CD4-positive, alpha-beta T cell (primary cell): Measurements from ENCODE around the gene PRKN. TPM values are rescaled to one million over a fixed set of nuclear protein-coding genes. Genes with fewer than 3 reads are reported as not detected.

Experiments
- ATAC-seq: fragments of 200-7000 bp; cut with Tn5 transposase; one replicate; pipeline ENCODE4 v1.10.0; 2022; ENCODE audit warnings: mild to moderate bottlenecking; ENCODE audit not compliant: poor library complexity
- CTCF ChIA-PET: fragments of 350-600 bp; sonication (Branson Sonifier 250); formaldehyde crosslinking; loops from one replicate; lab custom pipeline; 2021; ENCODE audit warnings: antibody characterized with exemption, inconsistent platforms; lab: Charles Lee
- POLR2A ChIA-PET: fragments of 350-600 bp; sonication (Branson Sonifier 250); formaldehyde crosslinking; loops from one replicate; lab custom pipeline; 2021; ENCODE audit warnings: antibody characterized with exemption, inconsistent platforms; lab: Charles Lee
- DNase-seq, 14 experiments: peaks; one replicate each; pipeline ENCODE4 v3.0.0-alpha.2; 2013 to 2020; ENCODE audit warnings: mixed read lengths in 2 of 14
- H3K27ac ChIP-seq, 2 donors: one replicate each; pipeline versions ENCODE4 v1.5.1 to v1.7.0; 2013; ENCODE audit warnings: low read length in 2 of 2, low read depth in 1 of 2, mild to moderate bottlenecking in 1 of 2
- H3K27me3 ChIP-seq, 2 experiments: 1 replicate in 1 of 2; 2 replicates in 1 of 2; pipeline versions ENCODE4 v1.6.1 to v1.7.0; 2013; ENCODE audit warnings: low read length in 2 of 2, control low read depth in 1 of 2, mild to moderate bottlenecking in 1 of 2, moderate library complexity in 1 of 2; ENCODE audit not compliant: insufficient read depth in 2 of 2, control insufficient read depth in 1 of 2
- H3K36me3 ChIP-seq: one replicate; pipeline ENCODE4 v1.6.1; 2013; ENCODE audit warnings: low read length, control low read depth; ENCODE audit not compliant: insufficient read depth
- H3K4me1 ChIP-seq: one replicate; pipeline ENCODE4 v1.6.1; 2013; ENCODE audit warnings: low read length, control low read depth; ENCODE audit not compliant: insufficient read depth
- H3K4me3 ChIP-seq: one replicate; pipeline ENCODE4 v1.5.1; 2013; ENCODE audit warnings: mild to moderate bottlenecking, low read length, moderate library complexity
- H3K9me3 ChIP-seq, 2 experiments: 1 replicate in 1 of 2; 2 replicates in 1 of 2; pipeline versions ENCODE4 v1.6.1 to v1.7.0; 2013; ENCODE audit warnings: low read length in 2 of 2, mild to moderate bottlenecking in 2 of 2, control low read depth in 1 of 2, moderate library complexity in 1 of 2; ENCODE audit not compliant: control insufficient read depth in 1 of 2, insufficient read depth in 1 of 2
- H3K27ac Mint-ChIP-seq: one replicate; pipeline ENCODE4 v1.8.0; 2020; ENCODE audit warnings: mixed read lengths
- H3K27me3 Mint-ChIP-seq: one replicate; pipeline ENCODE4 v1.8.0; 2021; ENCODE audit warnings: mixed read lengths
- H3K36me3 Mint-ChIP-seq: one replicate; pipeline ENCODE4 v1.8.0; 2021; ENCODE audit warnings: low read depth, mixed read lengths
- H3K4me1 Mint-ChIP-seq: one replicate; pipeline ENCODE4 v1.8.0; 2021; ENCODE audit warnings: low read depth, mixed read lengths
- H3K4me3 Mint-ChIP-seq: one replicate; pipeline ENCODE4 v1.8.0; 2020; ENCODE audit warnings: mild to moderate bottlenecking, mixed read lengths
- H3K9me3 Mint-ChIP-seq: one replicate; pipeline ENCODE4 v1.8.0; 2020; ENCODE audit warnings: mixed read lengths
- CTCF ChIP-seq: fragments of 200-600 bp; IDR thresholded peaks from one replicate; pipeline ENCODE4 v1.8.0; 2022; ENCODE audit warnings: antibody characterized with exemption, mild to moderate bottlenecking
- intact Hi-C, 2 experiments: fragments of 100-400 bp; cut with DNase I in 1 of 2; cut with micrococcal nuclease in 1 of 2; formaldehyde crosslinking; loops; one replicate each; pipeline versions ENCODE4 v1.15.1 to v1.9.0; 2023 to 2025; cut with DNase I, micrococcal nuclease
- total RNA-seq, 174 experiments: library from RNA in 2 of 174; stranded (reverse) in 2 of 174; gene quantifications; one replicate each; pipeline ENCODE4 v1.2.3 and lab custom pipeline; 2021 to 2026

PRKN gene
- total RNA-seq, 2 experiments from 2014 or later: 5.2 to 5.4 TPM

DNA sequence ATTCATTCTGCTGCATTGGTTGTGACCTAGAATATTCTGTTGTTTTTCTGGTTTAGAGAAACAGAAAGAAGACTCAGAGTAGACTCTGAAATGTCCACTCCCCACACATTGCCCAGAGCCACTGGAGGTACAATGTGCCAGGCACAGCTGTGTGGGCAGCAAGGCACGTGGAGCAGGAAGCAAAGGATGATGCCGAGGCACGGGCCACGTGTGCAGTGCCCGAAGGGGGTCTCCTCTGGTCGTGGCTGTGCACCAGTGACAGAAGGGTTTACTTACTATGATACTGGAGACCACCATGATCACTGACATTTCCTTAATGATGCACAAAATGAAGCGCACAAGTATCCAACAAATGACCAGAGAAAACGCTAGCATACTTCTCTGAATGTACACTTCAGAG lies 488.9 kb downstream of the PRKN start:
- Mint-ChIP-seq H3K9me3 (no peaks in the 10 kb centered on the region), H3K4me1 (no peaks in the 10 kb centered on the region), H3K27me3 (no peaks in the 10 kb centered on the region), H3K36me3 (no peaks in the 10 kb centered on the region), H3K4me3 (no peak overlapping the region), H3K27ac (no peak overlapping the region)
- intact Hi-C loops: no loop called here
- TF ChIP-seq CTCF: no peak
- no peak for DNase-seq
- Histone ChIP-seq H3K27me3 (no peaks in the 10 kb centered on the region), H3K4me3 (no peak overlapping the region), H3K9me3 (no peaks in the 10 kb centered on the region), H3K4me1 (no peaks in the 10 kb centered on the region), H3K27ac (no peak overlapping the region), H3K36me3 (no peaks in the 10 kb centered on the region)
- ATAC-seq: no peak
- ChIA-PET CTCF (no interaction called here), POLR2A (no interaction called here)

- intact Hi-C loops: no loop called here
- no peaks in the 10 kb centered on the region for H3K27me3 Mint-ChIP-seq
- Histone ChIP-seq H3K27me3 (no peaks in the 10 kb centered on the region), H3K27ac (no peak overlapping the region), H3K4me3 (no peak overlapping the region), H3K36me3 (no peaks in the 10 kb centered on the region), H3K4me1 (no peaks in the 10 kb centered on the region), H3K9me3 (no peaks in the 10 kb centered on the region)
- no peaks in the 10 kb centered on the region for H3K4me1 Mint-ChIP-seq
- POLR2A ChIA-PET: no interaction called here
- DNase-seq: no peak
- CTCF ChIA-PET: no interaction called here
- no peaks in the 10 kb centered on the region for H3K9me3 Mint-ChIP-seq
- no peaks in the 10 kb centered on the region for H3K36me3 Mint-ChIP-seq
- TF ChIP-seq CTCF: no peak
- ATAC-seq: no peak
- H3K4me3 Mint-ChIP-seq: no peak overlapping the region
- H3K27ac Mint-ChIP-seq: no peak overlapping the region
These were observed 490.2 kb downstream of the PRKN start for GRCh38 chr6:162237331-162237730.

- Histone ChIP-seq H3K4me3 (no peak overlapping the region), H3K27ac (no peak overlapping the region), H3K4me1 (no peaks in the 10 kb centered on the region), H3K27me3 (no peaks in the 10 kb centered on the region), H3K36me3 (no peaks in the 10 kb centered on the region), H3K9me3 (no peaks in the 10 kb centered on the region)
- Mint-ChIP-seq H3K4me3 (no peak overlapping the region), H3K27ac (no peak overlapping the region), H3K27me3 (no peaks in the 10 kb centered on the region), H3K9me3 (no peaks in the 10 kb centered on the region), H3K36me3 (no peaks in the 10 kb centered on the region), H3K4me1 (no peaks in the 10 kb centered on the region)
- POLR2A ChIA-PET: no interaction called here
- CTCF ChIA-PET: no interaction called here
- no peak for TF ChIP-seq CTCF
- ATAC-seq (no peak), DNase-seq (no peak)
- intact Hi-C loops: no loop called here
These were observed 492.9 kb downstream of the PRKN start for GRCh38 chr6:162234631-162235030.
